GM19372 (cell line): ENCODE data around the gene BMF.
"Not testable (repeated sequence)": the region's sequence is repeated elsewhere in the genome, so short reads cannot be mapped to it uniquely, and the experiment has no call there.

Experiments used
- ATAC-seq: cut with Tn5 transposase; IDR thresholded peaks from one replicate; pipeline ENCODE4 v1.9.1; 2021; ENCODE audit warnings: mild to moderate bottlenecking, low read depth, moderate library complexity; ENCODE audit not compliant: unreplicated experiment

Gene BMF

GRCh38 chr15:40090774-40091455 is 17.8 kb downstream of the BMF start:
- no peak for ATAC-seq

- no peak for ATAC-seq
Measured at GRCh38 chr15:40088929-40089755, 19.5 kb downstream of the BMF start.

DNA sequence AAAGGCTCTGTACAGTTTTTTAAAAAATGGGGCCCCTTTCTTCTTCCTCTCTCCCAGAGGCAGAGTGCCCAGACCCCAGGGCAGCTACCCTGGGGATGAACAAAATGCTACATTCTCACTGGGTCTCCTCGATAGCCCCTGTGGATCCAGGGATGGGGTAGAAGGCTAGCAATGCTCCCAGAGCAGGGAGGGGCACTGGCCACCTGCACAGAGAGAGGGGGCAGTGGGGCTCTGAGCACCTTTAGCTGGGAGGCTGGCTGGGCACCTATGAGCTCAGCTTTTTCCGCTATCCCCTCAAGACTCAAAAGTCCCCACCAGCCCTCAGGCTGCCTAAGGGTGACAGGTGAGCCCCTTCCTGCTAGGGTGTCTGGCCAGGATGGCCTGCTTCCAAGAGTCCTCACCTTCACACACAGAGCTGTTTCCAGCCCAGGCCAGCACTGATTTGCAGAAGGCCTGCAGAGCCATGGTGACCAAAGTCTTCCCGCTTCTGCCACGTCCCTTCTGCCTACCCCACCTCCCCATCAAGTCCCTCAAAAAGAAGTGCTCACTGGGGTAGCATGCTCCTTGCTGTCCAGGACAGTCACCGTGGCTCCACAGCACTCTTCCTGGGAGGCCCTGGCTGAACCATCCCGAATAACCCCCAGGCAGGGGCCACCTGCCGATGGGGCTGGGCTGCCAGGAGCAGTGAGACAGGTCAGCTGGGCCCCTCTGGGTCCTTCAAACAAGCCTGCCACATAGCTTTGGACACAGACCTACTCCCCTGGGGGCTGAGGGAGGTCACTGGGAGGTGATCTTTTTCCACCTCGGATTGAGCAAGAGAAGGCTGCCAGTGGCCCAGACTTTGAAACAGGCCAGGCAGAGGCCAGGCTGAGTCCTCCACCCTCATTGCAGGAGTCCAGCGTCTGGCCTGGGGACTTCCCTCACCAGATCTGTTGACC is 20.4 kb downstream of the BMF start:
- no peak for ATAC-seq

DNA sequence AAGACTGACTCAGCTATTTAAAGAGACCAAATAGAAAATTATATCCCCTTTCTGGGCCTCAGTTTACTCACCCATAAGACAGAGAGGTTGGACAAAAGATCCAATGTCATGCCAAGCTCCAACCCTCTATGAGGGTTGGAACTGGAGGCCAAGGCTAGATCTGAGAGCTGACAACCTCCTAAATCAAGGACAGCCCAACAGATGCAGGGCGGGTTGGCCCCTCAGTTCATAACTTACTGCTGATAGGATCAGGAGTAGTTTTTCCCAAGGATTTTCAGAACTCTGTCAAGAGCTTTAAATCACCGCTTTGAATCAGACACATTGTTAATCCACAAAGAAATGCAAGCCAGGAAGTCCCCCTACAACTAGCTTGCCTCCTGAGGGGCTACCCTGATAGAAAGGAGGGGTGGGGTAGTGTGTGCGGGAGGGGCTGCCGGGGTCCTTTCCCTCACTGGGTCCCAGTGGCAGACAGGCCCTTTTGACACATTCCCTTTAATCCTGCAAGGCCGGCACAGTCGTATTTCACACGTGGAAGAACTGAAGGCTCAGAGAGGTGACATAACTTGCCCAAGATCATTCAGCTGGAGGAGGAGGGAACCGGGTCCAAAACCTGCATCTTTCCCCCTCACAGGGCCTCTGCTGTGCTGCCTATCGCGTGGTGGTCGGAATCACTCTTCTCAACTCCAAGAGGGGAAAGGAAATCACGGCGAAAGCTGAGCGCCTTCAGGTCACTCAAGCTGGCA is 21.4 kb downstream of the BMF start:
- ATAC-seq, result no peak

GRCh38 chr15:40085266-40085665 is 23.4 kb downstream of the BMF start:
- ATAC-seq, result no peak

- no peak for ATAC-seq
Measured at GRCh38 chr15:40084650-40085049, 24.0 kb downstream of the BMF start.

DNA sequence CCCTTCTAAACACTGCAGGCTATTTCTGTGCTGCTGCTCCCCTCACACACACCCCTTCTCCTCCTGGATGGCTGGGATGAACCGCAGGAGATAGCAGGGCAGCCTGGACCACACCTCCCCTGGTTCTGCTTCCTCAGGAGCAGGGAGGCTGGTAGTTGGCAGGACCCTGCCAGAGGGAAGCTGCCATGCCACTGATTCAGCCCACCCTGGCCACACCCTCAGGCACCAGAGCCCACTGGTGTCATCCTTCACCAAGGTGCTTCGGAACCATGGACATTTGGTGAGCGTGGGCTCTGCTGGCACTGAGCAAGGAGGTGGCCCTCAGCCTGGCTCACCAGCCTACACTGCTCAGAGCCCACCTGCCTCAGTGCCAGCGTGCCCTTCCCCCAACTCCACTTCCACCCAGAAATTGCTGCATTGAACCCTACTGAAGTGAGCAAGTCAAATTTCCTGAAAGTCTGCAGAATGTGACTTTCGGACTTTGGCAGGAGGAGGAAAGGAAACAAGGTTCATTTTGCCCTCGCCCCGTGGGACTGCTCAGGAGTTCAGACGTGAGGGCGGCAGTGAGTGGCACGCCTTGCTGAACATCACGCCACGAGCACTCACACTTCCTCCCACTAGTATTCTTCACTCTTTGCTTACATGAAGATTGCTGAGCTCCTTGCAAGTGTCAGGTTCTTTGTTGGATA is 26.3 kb downstream of the BMF start:
- ATAC-seq, result no peak

DNA sequence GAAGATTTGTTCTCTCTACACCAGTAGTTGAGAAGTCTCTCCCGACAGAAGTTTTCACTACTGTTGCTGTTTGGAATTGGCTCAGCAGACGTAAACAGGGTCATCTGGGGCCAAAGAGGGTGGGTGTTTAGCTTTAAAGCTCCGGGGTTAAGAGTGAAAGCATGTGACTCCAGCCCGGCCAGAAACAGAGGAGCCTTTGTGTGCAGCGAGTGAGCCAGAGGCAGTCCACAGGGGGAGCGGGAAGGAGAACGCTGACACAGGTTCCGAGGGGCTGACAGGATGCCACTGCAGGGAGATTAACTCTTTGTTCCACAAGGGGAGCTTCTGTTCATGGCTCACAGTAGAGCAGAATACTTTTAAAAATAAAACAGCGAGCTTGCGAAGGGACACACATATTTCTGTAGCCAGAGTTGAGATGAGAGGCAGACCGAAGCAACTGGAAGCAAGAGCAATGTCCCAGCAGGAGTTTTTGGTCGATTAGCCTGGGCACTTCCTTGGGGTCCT is 26.9 kb downstream of the BMF start:
- no peak for ATAC-seq

DNA sequence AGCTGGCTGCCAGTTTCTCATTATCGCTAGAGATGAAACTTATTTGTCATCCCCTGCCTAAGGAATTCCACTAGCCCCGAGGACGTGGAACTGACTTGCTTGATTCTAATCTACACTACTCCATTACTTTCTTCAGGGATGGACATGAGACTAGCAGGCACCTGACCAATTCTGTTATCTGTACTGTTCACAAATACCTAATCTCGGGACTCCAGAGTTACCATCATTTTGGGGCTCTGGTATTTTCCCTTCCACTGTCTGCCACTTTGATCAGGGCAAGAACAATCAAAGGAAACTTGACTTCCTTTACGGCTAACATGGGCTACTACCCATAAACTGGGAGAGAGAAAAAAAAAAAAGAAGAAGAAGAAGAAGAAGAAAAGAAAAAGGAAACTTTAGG is 27.8 kb downstream of the BMF start:
- ATAC-seq, result no peak

DNA sequence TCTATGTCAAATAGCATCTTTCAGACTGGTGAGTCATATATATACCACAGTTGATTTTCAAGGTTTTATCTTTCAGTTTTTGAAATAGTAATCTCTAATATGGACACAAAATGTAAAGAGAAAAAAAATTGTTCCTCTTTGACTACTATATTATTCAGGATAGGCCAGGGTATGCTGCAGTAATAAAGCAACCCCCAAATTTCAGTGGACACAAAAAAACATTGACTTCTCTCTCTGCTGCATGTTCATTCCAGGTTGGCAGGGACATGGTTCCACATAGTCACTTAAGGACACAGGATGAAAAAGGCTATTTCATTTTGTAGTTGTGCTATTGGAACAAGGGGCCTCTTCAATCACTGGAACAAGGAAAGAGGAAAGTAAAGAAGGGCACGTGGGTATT is 28.6 kb downstream of the BMF start:
- ATAC-seq, result no peak

- ATAC-seq, result no peak
Measured at GRCh38 chr15:40079456-40079855, 29.2 kb downstream of the BMF start.

DNA sequence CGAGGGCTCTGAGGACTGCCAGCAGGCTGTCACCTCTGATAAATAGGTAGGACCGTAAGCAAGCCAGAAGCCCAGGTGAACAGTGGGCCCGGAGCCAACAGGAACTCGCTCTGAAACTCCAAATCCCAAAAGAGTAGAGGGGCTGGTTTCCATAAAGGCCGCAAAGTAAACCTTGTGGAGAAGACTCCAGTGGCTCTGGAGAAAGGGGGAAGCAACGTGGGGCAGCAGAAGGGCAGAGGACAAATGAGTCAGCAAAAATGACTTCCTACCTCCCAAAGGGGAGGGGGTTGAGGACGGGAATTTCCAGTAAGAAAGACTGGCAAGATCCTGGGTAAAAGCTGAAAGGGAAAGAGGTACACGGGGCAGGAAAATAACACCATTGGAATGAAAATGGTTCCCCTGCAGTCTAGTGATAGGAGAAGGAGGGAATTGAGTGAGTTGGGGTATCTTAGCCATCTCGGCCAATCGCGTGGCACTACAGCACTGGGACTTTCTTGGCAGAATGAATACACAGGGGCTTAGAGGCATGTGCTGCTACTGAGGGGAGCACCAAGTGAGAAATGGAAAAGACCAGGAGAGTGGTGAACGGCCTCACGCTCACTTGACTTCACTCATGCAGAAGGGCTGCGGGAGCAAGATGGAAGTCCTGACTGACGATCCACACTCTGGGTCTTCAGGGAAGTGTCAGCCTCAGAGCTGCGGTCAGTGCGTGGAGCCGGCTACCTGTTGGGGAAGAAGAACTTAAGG is 33.2 kb downstream of the BMF start:
- ATAC-seq, result no peak

DNA sequence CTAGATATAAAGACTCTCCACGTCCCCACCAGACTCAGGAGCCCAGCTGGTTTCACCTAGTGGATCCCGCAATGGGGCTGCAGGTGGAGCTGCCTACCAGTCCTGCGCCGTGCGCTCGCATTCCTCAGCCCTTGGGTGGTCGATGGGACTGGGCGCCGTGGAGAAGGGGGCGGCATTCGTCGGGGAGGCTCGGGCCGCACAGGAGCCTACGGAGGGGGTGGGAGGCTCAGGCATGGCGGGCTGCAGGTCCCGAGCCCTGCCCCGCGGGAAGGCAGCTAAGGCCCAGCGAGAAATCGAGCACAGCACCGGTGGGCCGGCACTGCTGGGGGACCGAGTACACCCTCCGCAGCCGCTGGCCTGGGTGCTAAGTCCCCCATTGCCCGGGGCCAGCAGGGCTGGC is 34.0 kb downstream of the BMF start:
- not testable (repeated sequence) for ATAC-seq

DNA sequence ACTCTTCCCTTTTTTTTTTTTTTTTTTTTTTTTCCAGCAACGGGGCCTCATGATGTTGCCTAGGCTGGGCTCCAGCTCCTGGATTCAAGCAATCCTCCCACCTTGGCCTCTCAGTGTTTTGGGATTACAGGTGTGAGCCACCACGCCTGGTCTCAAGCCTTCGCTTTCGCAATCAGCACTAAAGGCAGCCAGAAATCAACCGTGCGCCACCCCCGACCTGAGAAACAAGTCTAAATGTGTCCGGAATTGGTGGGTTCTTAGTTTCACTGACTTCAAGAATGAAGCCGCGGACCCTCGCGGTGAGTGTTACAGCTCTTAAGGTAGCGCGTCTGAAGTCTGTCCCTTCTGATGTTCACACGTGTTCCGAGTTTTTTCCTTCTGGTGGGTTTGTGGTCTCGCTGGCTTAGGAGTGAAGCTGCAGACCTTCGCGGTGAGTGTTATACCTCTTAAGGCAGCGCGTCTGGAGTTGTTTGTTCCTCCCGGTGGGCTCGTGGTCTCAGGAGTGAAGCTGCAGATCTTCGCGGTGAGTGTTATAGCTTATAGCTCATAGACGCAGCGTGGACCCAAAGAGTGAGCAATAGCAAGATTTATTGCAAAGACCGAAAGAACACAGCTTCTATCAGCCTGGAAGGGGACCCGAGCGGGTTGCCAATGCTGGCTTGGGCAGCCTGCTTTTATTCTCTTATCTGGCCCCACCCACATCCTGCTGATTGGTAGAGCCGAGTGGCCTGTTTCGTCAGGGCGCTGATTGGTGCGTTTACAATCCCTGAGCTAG is 34.8 kb downstream of the BMF start:
- ATAC-seq, result not testable (repeated sequence)

DNA sequence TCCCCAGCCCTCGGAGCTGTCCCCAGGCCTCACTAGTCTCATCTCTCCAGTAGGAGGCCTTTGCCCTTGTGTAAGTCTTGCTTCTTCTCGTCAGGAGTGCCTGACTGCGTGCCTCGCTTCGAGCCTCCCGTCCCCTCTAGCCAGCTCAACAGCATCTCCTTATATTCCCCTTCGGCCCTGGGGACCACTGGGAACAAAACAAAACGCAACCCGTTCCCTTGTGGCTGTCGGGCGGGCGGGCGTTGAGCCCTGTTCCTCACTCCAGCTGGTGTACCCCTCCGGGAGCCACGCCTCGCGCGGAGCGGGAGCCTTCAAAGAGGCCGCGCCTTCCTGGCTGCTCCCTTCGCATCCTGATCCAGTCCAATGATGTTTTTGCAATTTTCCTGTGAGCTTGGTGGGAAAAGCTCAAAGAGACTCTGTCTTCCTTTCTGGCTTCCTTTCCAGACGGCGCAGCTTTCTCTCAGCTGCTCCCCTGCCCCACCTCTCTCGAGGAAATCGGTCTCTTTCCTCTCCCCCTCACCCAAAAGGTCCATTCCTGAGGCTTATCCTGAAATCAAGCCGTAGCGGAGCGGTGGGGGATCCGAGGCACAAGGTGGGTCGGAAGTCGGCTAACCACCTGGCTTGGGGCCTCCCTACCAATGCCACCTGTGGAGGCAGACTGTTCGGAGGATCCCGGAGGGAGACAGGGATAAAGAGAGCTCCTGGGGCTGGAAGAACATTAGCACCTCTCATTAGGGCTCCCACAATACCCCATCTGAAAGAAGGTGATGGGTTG is 36.3 kb downstream of the BMF start:
- ATAC-seq, result no peak

GRCh38 chr15:40070608-40071218 is 38.0 kb downstream of the BMF start:
- no peak for ATAC-seq

GRCh38 chr15:40070166-40070557 is 38.5 kb downstream of the BMF start:
- ATAC-seq, result no peak
